Smooth muscle cell (in vitro differentiated cells): ENCODE data around the gene RASSF8. TPM values are rescaled to one million over a fixed set of nuclear protein-coding genes. Genes with fewer than 3 reads are reported as not detected.

Experiments
- DNase-seq: peaks from one replicate; lab custom pipeline; 2025; ENCODE audit not compliant: unreplicated experiment; lab: John Stamatoyannopoulos, UW
- H2AFZ ChIP-seq: fragments of 200-600 bp; sonication (generic); 2 replicates; pipeline ENCODE4 v1.6.0; 2016; ENCODE audit warnings: antibody characterized with exemption, low read depth, mild to moderate bottlenecking
- H3F3A ChIP-seq: fragments of 200-600 bp; sonication (generic); 2 replicates; pipeline ENCODE4 v1.6.0; 2017; ENCODE audit warnings: antibody characterized with exemption, low read depth
- H3K27ac ChIP-seq: fragments of 200-600 bp; sonication (generic); 2 replicates; pipeline ENCODE4 v1.5.1; 2016; ENCODE audit warnings: low read depth, mild to moderate bottlenecking
- H3K27me3 ChIP-seq: fragments of 200-600 bp; sonication (generic); 2 replicates; pipeline ENCODE4 v1.6.1; 2016; ENCODE audit warnings: low read depth, mild to moderate bottlenecking
- H3K36me3 ChIP-seq: fragments of 200-600 bp; sonication (generic); 2 replicates; pipeline ENCODE4 v1.5.1; 2016; ENCODE audit warnings: low read depth
- H3K4me1 ChIP-seq: fragments of 200-600 bp; sonication (generic); 2 replicates; pipeline ENCODE4 v1.5.1; 2016; ENCODE audit warnings: low read depth
- H3K4me2 ChIP-seq: fragments of 200-600 bp; sonication (generic); 2 replicates; pipeline ENCODE4 v1.6.0; 2016; ENCODE audit warnings: mild to moderate bottlenecking
- H3K4me3 ChIP-seq: fragments of 200-600 bp; sonication (generic); 2 replicates; pipeline ENCODE4 v1.5.1; 2016; ENCODE audit warnings: mild to moderate bottlenecking
- H3K79me2 ChIP-seq: fragments of 200-600 bp; sonication (generic); 2 replicates; pipeline ENCODE4 v1.6.0; 2016; ENCODE audit warnings: low read depth, mild to moderate bottlenecking
- H3K9ac ChIP-seq: fragments of 200-600 bp; sonication (generic); 2 replicates; pipeline ENCODE4 v1.6.0; 2016; ENCODE audit warnings: low read depth
- H3K9me3 ChIP-seq: fragments of 200-600 bp; sonication (generic); replicated peaks from 2 replicates; pipeline ENCODE4 v1.5.1; 2016; ENCODE audit warnings: low read depth
- H4K20me1 ChIP-seq: fragments of 200-600 bp; sonication (generic); 2 replicates; pipeline ENCODE4 v1.6.0; 2016; ENCODE audit warnings: low read depth
- CTCF ChIP-seq: fragments of 200-600 bp; sonication (generic); IDR thresholded peaks from 2 replicates; pipeline ENCODE4 v1.5.1; 2017; ENCODE audit warnings: borderline replicate concordance, mild to moderate bottlenecking, antibody characterized with exemption; ENCODE audit not compliant: insufficient read depth, poor library complexity, severe bottlenecking
- WGBS: methylation state at CpG from one replicate; pipeline ENCODE4 v1.1.7; 2016; ENCODE audit warnings: low lambda C conversion rate; 5-methylcytosine and 5-hydroxymethylcytosine counted together
- polyA plus RNA-seq: library from polyadenylated mRNA; unstranded; fragments of >200 nt; fragmentation: Nextera tagmentation; extraction: Ambion mirVana; gene quantifications from 2 replicates; pipeline ENCODE4 v1.2.1, GENCODE V29; 2016
- total RNA-seq: library from RNA; depleted of rRNA; stranded (reverse); fragments of >200 nt; gene quantifications from 2 replicates; pipeline ENCODE4 v1.2.3, GENCODE V29; 2014

Gene RASSF8
- total and polyA plus RNA-seq, 2 experiments from 2014 or later, result 9.8 to 29.8 TPM

DNA sequence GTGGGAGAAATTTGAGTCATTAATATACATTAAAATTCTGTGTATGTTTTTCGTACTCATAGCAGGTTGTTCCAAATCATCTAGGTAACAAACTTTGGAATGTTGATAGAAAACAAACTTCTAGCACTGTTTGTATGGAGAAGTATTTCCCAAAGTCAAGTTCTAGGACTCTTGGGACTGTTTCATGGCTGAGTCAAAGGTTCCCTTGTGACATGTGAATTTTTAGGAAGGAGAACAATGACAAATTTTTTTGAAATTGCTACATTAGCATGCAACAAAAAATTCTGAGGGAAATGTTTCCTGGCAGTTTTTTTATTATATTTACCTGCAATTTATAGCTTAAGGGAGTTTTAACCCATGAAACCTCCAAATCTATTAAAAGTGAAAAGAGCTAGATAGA, 73.8 kb downstream of the RASSF8 start:
- 97% methylated on average over 1 of the region's 1 CpG for WGBS

DNA sequence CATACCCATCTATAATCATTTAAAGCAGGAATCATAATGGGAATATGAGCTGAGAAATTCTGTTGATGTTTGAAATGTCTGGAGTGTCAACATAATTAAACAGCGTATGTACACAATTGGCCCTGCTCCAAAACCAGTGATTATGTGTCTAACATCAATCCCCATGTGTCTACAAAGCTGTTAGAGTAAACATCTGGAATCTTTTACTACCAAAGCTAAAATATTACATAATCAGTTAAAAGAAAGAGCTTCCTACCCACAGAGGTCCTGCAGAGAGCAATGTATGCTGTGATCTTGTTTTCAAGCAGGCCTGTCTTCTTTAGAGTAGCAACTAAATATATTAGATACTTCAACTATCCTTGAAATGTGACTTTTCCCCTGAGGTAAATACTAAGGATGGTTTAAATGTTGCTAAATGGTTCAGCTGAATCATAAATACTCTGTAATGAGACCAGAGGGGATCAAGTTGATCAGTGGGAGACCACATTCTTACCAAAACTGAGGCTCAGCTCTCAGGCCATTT, 74.3 kb downstream of the RASSF8 start:
- peaks cover 12% of the 10 kb centered on the region for H3F3A ChIP-seq
- H4K20me1 ChIP-seq, result peaks cover 51% of the 10 kb centered on the region
- no peak for TF ChIP-seq CTCF
- H3K4me2 ChIP-seq, result peak overlapping the region; percentile 16
- peaks cover 53% of the 10 kb centered on the region for H3K79me2 ChIP-seq
- H3K9ac ChIP-seq, result peak overlapping the region; percentile 8
- H3K4me3 ChIP-seq, result no peak overlapping the region
- DNase-seq, result no peak
- WGBS, result 10% methylated on average over 1 of the region's 1 CpG
- no peaks in the 10 kb centered on the region for H3K36me3 ChIP-seq
- H2AFZ ChIP-seq, result no peak overlapping the region
- H3K4me1 ChIP-seq, result peaks cover 7% of the 10 kb centered on the region
- H3K27ac ChIP-seq, result peak overlapping the region; percentile 16
- H3K9me3 ChIP-seq, result no peaks in the 10 kb centered on the region
- no peaks in the 10 kb centered on the region for H3K27me3 ChIP-seq

More for the DNA sequence above, 73.8 kb downstream of the RASSF8 start:
- peaks cover 48% of the 10 kb centered on the region for H3K79me2 ChIP-seq
- no peak overlapping the region for H2AFZ ChIP-seq
- no peaks in the 10 kb centered on the region for H3K9me3 ChIP-seq
- no peak overlapping the region for H3K9ac ChIP-seq
- no peaks in the 10 kb centered on the region for H3K36me3 ChIP-seq
- no peak for DNase-seq
- H3K4me2 ChIP-seq, result peak overlapping the region; percentile 16
- H3K27me3 ChIP-seq, result no peaks in the 10 kb centered on the region
- peaks cover 50% of the 10 kb centered on the region for H4K20me1 ChIP-seq
- peaks cover 12% of the 10 kb centered on the region for H3F3A ChIP-seq
- peaks cover 7% of the 10 kb centered on the region for H3K4me1 ChIP-seq
- no peak overlapping the region for H3K4me3 ChIP-seq
- H3K27ac ChIP-seq, result peak overlapping the region; percentile 8
- no peak for TF ChIP-seq CTCF

DNA sequence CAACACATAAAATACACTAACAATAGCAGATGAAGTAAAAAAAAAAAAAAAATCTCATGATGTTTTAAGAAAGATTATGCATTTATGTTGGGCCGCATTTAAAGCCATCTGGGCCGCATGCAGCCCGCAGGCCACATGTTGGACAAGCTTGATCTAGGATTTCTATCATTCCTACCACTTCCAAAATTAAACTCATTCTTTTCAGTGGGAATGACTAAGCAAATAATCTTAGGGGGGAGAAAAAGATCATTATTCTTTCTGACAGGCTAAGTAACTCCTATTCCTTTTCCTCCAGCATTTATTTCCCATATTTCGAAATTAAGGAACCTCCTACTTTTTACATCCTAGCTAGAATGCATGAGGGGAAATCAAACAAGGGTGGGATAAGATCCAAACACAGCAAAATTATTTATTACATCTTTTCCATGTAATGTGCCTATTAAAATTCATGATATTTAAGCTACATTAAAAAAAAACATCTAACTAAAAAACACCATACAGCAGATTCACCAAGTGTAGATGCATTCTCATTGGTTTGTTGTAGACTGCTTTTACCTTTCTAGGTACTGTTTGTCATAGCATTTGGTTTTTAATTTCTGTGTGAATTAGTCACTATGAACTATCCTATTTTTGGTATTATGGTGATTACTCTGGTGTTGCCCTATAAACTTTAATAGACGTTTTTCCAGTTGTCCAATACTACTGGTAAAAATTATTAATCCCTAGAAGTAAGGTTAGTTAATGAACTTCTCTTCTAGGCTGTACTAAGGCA, 76.1 kb downstream of the RASSF8 start:
- Histone ChIP-seq H3K36me3 (no peaks in the 10 kb centered on the region), H3K27ac (no peak overlapping the region), H3K27me3 (no peaks in the 10 kb centered on the region), H3K9me3 (no peaks in the 10 kb centered on the region), H3K4me1 (peaks cover 15% of the 10 kb centered on the region), H3K4me3 (no peak overlapping the region), H2AFZ (no peak overlapping the region), H3F3A (peaks cover 12% of the 10 kb centered on the region), H3K4me2 (no peak overlapping the region), H4K20me1 (peaks cover 45% of the 10 kb centered on the region), H3K9ac (no peak overlapping the region), H3K79me2 (peaks cover 66% of the 10 kb centered on the region)
- no peak for DNase-seq
- TF ChIP-seq CTCF, result no peak
- WGBS, result 95% methylated on average over 5 of the region's 5 CpGs
